Bronchial epithelial cell (primary cell): ENCODE data around the gene ARHGAP4. TPM values are rescaled to one million over a fixed set of nuclear protein-coding genes. Genes with fewer than 3 reads are reported as not detected.

Experiments used
- DNase-seq: peaks from one replicate; pipeline ENCODE4 v3.0.0-alpha.2; 2010; ENCODE audit warnings: low read depth
- FAIRE-seq: peaks from 2 replicates; lab custom pipeline; 2011; peaks lifted over from hg19 to GRCh38; lab: Jason Lieb, UNC
- H3K27me3 ChIP-seq: 2 replicates; pipeline ENCODE4 v1.5.1; 2011; ENCODE audit warnings: low read length; ENCODE audit not compliant: control insufficient read depth, insufficient read depth
- H3K36me3 ChIP-seq: 2 replicates; pipeline ENCODE4 v1.5.1; 2011; ENCODE audit warnings: low read length; ENCODE audit not compliant: control insufficient read depth, insufficient read depth
- H3K4me3 ChIP-seq: 2 replicates; pipeline ENCODE4 v1.5.1; 2011; ENCODE audit warnings: mild to moderate bottlenecking, low read depth, low read length, control low read depth
- total RNA-seq: library from RNA; depleted of rRNA; stranded (reverse); fragments of >200 nt; gene quantifications from 2 replicates; pipeline ENCODE4 v1.2.1, GENCODE V29; 2014
- TF ChIP-seq, protein P1 (sequence below): IDR thresholded peaks from 2 replicates; pipeline ENCODE4 v1.5.1; 2011; ENCODE audit warnings: mild to moderate bottlenecking, moderate library complexity, low read length, control low read depth, inconsistent platforms; ENCODE audit not compliant: insufficient read depth, severe bottlenecking

The ARHGAP4 gene
- total RNA-seq, 1 donor from 2014 or later, result 0.79 TPM

GRCh38 chrX:153925387-153925738 is 701 bp downstream of the ARHGAP4 start:
- Histone ChIP-seq H3K27me3 (no peaks in the 10 kb centered on the region), H3K4me3 (no peak overlapping the region), H3K36me3 (peaks cover 1% of the 10 kb centered on the region)
- no peak for DNase-seq
- TF ChIP-seq, protein P1, sequence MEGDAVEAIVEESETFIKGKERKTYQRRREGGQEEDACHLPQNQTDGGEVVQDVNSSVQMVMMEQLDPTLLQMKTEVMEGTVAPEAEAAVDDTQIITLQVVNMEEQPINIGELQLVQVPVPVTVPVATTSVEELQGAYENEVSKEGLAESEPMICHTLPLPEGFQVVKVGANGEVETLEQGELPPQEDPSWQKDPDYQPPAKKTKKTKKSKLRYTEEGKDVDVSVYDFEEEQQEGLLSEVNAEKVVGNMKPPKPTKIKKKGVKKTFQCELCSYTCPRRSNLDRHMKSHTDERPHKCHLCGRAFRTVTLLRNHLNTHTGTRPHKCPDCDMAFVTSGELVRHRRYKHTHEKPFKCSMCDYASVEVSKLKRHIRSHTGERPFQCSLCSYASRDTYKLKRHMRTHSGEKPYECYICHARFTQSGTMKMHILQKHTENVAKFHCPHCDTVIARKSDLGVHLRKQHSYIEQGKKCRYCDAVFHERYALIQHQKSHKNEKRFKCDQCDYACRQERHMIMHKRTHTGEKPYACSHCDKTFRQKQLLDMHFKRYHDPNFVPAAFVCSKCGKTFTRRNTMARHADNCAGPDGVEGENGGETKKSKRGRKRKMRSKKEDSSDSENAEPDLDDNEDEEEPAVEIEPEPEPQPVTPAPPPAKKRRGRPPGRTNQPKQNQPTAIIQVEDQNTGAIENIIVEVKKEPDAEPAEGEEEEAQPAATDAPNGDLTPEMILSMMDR, result no peak
- FAIRE-seq, result no peak

GRCh38 chrX:153924149-153924861 is 1.8 kb downstream of the ARHGAP4 start:
- FAIRE-seq (no peak), DNase-seq (no peak)
- TF ChIP-seq, protein P1, result peak; percentile 20
- H3K36me3 ChIP-seq, result no peaks in the 10 kb centered on the region
- no peaks in the 10 kb centered on the region for H3K27me3 ChIP-seq
- H3K4me3 ChIP-seq, result no peak overlapping the region

DNA sequence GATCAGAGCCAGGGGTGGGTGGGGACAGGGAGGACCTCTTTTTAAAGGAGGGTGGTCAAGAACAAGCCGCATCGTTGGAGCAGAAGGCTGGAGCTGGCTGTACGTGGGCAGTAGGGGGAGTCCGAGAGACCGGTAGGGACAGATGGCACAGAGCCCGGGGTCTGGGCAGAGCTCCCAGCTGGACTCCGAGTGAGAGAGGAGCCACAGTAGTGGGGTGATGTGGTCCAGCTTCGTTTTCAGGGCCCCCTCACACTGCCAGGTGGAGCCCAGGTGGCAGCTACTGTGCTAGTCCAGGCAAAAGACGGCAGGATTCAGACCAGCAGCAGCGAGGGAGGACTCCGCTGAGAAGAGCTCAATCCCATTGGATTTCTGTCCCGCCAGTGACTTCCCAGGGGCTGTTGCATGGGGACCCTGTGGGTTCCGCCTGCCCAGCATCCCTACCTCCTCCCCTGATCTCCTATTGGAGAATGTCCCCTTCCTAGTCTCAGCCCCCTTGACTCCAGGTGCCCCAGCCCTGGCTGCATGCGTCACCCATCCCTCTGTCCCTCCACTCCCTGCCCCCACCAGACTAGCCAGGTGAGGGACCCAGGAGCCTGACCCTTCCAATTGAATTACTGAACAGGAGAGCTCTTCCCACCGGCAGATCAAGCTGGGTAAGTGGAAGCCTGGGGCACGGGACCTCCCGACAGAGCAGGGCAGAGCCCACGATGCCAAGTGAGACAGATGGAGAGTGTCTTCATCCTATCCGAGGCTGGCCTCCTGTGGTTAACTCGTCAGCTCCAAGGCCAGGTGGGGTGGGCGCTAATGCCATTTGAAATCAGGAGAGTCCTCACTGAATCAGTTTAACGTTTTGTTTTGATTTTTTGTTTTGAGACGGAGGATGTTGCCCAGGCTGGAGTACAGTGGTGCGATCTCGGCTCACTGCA is 2.9 kb downstream of the ARHGAP4 start:
- FAIRE-seq, result no peak
- DNase-seq, result no peak
- TF ChIP-seq, protein P1, result peak; percentile 70
- Histone ChIP-seq H3K36me3 (no peaks in the 10 kb centered on the region), H3K27me3 (no peaks in the 10 kb centered on the region), H3K4me3 (no peak overlapping the region)

DNA sequence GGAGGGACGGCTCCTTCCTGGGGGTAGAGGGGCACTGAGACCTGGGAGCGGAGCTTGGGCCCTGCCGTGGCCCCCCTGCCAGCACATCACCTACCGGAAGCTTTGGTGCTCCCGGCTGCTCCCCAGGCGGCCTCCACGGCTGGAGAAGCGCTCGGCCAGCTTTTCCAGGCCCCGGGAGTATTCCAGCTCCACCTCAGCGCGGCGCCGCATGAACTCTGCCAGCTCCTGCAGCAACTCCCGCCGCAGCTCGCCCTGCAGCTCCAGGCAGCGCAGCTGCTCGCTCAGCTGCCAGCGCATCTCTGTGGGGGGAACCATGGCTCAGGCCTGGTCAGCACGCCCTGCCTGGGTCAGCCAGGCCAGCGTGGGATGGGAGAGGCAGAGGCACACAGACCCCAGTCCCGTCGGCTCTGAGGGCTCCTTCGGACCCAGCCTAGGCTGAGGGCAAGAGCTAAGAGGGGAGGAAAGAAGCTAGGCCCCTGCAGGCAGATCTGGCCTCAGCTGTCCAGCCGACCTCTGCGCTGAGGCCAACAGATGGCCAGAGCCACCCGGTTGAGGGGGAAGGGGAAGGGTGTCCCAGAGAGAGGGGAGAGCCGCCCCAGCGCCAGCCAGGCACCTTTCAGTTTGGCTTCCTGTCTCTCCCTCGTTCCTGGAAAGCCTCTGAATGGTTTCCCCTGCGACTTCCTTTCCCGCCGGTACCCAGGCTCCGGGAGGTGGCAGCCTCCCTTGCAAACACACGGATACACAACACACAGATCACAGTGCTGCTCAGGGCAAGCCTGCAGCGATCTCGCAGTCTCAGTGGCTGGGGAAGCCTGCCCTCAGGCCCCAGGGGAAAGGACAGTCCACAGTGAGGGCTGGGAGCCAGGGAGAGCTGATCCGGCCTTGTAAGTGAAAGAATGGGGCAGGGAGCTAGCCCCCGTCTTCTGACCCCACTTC is 4.3 kb downstream of the ARHGAP4 start:
- Histone ChIP-seq H3K27me3 (no peaks in the 10 kb centered on the region), H3K4me3 (no peak overlapping the region), H3K36me3 (no peaks in the 10 kb centered on the region)
- TF ChIP-seq, protein P1, result no peak
- no peak for FAIRE-seq
- DNase-seq, result no peak

- DNase-seq (no peak), FAIRE-seq (no peak)
- Histone ChIP-seq H3K27me3 (no peaks in the 10 kb centered on the region), H3K36me3 (no peaks in the 10 kb centered on the region), H3K4me3 (no peak overlapping the region)
- TF ChIP-seq, protein P1, result no peak
Observed at GRCh38 chrX:153921070-153921469, 5.0 kb downstream of the ARHGAP4 start.
